ENCODE measurements around the gene ATOSA. TPM values are rescaled to one million over a fixed set of nuclear protein-coding genes. Genes with fewer than 3 reads are reported as not detected.

The ATOSA gene
- total and polyA plus RNA-seq, 2 of the 8 experiments (the other 6 are each of a cell fraction or from before 2014, with no cell fraction given) = 4.6 to 7.9 TPM

GRCh38 chr15:52651868-52652267 lies 27.3 kb downstream of the ATOSA start:
- Histone ChIP-seq H3K4me1 (replicated peaks in 1 of 4; ENCODE audit: control insufficient read depth in 3 of 4, insufficient read depth in 4 of 4, low read length in 3 of 4) (peaks cover 0 to 2% (median 1%) of the 10 kb centered on the region in 4 experiments; a peak in 1 of 7 replicates), H3K14ac (ENCODE audit: insufficient read length) (no peak overlapping the region), H3K9me3 (ENCODE audit: insufficient read depth in 2 of 2, low read depth in 1 of 2, low read length in 1 of 2) (no peaks in the 10 kb centered on the region), H4K91ac (replicated peaks; ENCODE audit: insufficient read length, low read length) (no peak overlapping the region), H3K23me2 (ENCODE audit: low read depth, low read length) (no peaks in the 10 kb centered on the region), H4K5ac (ENCODE audit: insufficient read length, low read depth, low read length) (no peak overlapping the region), H2AK5ac (ENCODE audit: low read depth, low read length) (no peak overlapping the region), H2BK12ac (ENCODE audit: low read depth, low read length) (no peak overlapping the region), H3K4ac (replicated peaks; ENCODE audit: insufficient read length, low read depth, low read length) (no peak overlapping the region), H2AFZ (ENCODE audit: low read length) (peak overlapping the region; percentile 37; the same call in 1 of the 2 replicates), H2BK5ac (ENCODE audit: low read depth, low read length) (no peak overlapping the region), H2BK15ac (ENCODE audit: low read length) (no peak overlapping the region), H3K27me3 (replicated peaks in 1 of 4; ENCODE audit: control insufficient read depth in 3 of 4, extremely low read depth in 1 of 4, insufficient read depth in 3 of 4, low read length in 3 of 4) (no peaks in the 10 kb centered on the region), H3K4me3 (ENCODE audit: extremely low read depth in 1 of 4, insufficient read depth in 2 of 4, low read depth in 3 of 4, low read length in 4 of 4) (no peak overlapping the region), H3K4me2 (ENCODE audit: insufficient read depth in 1 of 2, low read depth in 2 of 2, low read length in 2 of 2) (peak overlapping the region in 1 of 2 experiments; percentile 4; a peak in 1 of 4 replicates), H3K56ac (replicated peaks; ENCODE audit: insufficient read length, low read depth, low read length) (no peak overlapping the region), H3K9ac (replicated peaks in 1 of 4; ENCODE audit: extremely low read depth in 1 of 4, low read depth in 3 of 4, low read length in 3 of 4) (no peak overlapping the region), H4K8ac (ENCODE audit: extremely low read depth, insufficient read depth, low read length) (no peak overlapping the region), H3K79me1 (ENCODE audit: low read depth, low read length) (no peaks in the 10 kb centered on the region), H3K36me3 (ENCODE audit: control insufficient read depth in 2 of 4, insufficient read depth in 4 of 4, low read length in 3 of 4) (no peaks in the 10 kb centered on the region), H3K79me2 (ENCODE audit: control insufficient read depth in 1 of 2, insufficient read depth in 2 of 2, low read length in 2 of 2) (no peaks in the 10 kb centered on the region), H3K23ac (ENCODE audit: insufficient read length) (no peak overlapping the region), H4K20me1 (replicated peaks in 1 of 2; ENCODE audit: control insufficient read depth in 1 of 2, insufficient read depth in 2 of 2, low read length in 2 of 2) (no peaks in the 10 kb centered on the region), H3K18ac (ENCODE audit: extremely low read depth, low read length) (no peak overlapping the region), H2BK20ac (ENCODE audit: low read length) (no peak overlapping the region), H3K27ac (ENCODE audit: low read depth, low read length) (no peak overlapping the region), H2BK120ac (replicated peaks; ENCODE audit: low read depth, low read length) (no peak overlapping the region)
- peak in 1 of 2 experiments; percentile 23 for DNase-seq (ENCODE audit: low read depth in 1 of 2, low spot score in 2 of 2)
- FAIRE-seq = peak; percentile 63
- 49% methylated on average over 8 of the region's 8 CpGs; no CpG with 5 or more reads in 1 of the 2 experiments for WGBS, 2 experiments (ENCODE audit: extremely low coverage in 1 of 2, insufficient coverage in 1 of 2, insufficient read length in 1 of 2, insufficient replicate concordance in 2 of 2, low coverage in 1 of 2, low lambda C conversion rate in 2 of 2, missing lambda C conversion rate in 1 of 2)
- POLR2A ChIA-PET (ENCODE audit: partially characterized antibody) = interaction anchor here (1.6 kb wide), 1 partner anchor 11 kb away, joined by 3 read pairs; no protein-coding TSS in a partner anchor
- CTCF ChIA-PET (ENCODE audit: partially characterized antibody) = interaction anchor here (1.0 to 1.1 kb wide), 2 partner anchors 12 to 14 kb away, joined by 3 read pairs; no protein-coding TSS in a partner anchor
- TF ChIP-seq BACH1 (IDR thresholded peaks at IDR 0.05; ENCODE audit: low read length) (no peak), CTCF (IDR thresholded peaks at IDR 0.05; ENCODE audit: control extremely low read depth in 1 of 3, insufficient read depth in 1 of 3, low read depth in 1 of 3, low read length in 3 of 3) (no peak), EP300 (IDR thresholded peaks at IDR 0.05; ENCODE audit: borderline replicate concordance in 1 of 2, low read depth in 2 of 2, low read length in 2 of 2) (no peak), HDAC6 (IDR thresholded peaks at IDR 0.05; ENCODE audit: low read depth, low read length) (no peak), RXRA (IDR thresholded peaks at IDR 0.05; ENCODE audit: insufficient read depth, low read depth, low read length) (no peak), FOSL1 (IDR thresholded peaks at IDR 0.05; ENCODE audit: insufficient read depth, low read depth, low read length) (no peak), SUZ12 (IDR thresholded peaks at IDR 0.05; ENCODE audit: low read length) (no peak), SP1 (IDR thresholded peaks at IDR 0.05; ENCODE audit: low read depth, low read length) (0 out of 2 replicates have a peak, but pooled peaks have one; percentile 42), RBBP5 (IDR thresholded peaks at IDR 0.05; ENCODE audit: borderline replicate concordance, low read depth, low read length) (no peak), CTBP2 (IDR thresholded peaks at IDR 0.05; ENCODE audit: borderline replicate concordance, insufficient read depth, insufficient read length, low read length) (no peak), ASH2L (IDR thresholded peaks at IDR 0.05; ENCODE audit: low read length) (no peak)

Data from H1 (cell line).